Measurements from ENCODE around the gene MYL7.

Gene MYL7

DNA sequence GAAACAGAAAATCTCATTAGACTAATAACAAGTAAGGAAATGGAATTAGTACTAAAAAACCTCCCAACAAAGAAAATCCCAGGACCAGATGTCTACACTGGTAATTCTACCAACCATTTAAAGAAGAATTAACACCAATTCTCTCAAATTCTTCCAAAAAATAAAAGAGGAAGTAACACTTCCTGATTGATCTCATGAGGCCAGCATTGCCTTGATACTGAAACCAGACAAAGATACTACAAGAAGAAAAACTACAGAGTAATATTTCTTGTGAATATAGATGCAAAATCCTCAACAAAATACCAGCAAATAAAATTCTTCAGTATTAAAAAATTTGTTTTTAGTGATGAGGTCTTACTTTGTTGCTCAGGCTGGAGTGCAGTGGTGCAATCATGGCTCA lies 26.8 kb upstream of the MYL7 start:
- no peak for DNase-seq

DNA sequence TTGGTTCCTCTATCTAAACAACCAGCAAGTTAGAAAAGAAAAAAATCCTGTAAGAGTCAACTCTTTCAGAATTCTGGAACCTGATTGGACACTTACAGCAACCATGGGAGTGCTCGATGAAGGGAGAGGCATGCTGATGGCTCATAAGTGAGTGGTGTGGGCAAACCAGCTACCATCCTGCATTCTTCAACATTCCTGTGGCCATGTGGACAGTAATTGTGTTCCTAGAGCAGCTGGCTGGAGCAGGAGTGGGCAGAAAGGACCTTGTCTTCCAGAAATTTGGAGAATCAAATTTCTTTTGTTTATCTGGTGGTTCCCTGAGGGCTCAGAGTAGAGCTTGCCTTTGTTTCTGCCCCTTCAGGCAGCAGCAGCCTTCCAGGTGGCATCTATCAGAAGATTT lies 22.5 kb upstream of the MYL7 start:
- no peak for DNase-seq

DNA sequence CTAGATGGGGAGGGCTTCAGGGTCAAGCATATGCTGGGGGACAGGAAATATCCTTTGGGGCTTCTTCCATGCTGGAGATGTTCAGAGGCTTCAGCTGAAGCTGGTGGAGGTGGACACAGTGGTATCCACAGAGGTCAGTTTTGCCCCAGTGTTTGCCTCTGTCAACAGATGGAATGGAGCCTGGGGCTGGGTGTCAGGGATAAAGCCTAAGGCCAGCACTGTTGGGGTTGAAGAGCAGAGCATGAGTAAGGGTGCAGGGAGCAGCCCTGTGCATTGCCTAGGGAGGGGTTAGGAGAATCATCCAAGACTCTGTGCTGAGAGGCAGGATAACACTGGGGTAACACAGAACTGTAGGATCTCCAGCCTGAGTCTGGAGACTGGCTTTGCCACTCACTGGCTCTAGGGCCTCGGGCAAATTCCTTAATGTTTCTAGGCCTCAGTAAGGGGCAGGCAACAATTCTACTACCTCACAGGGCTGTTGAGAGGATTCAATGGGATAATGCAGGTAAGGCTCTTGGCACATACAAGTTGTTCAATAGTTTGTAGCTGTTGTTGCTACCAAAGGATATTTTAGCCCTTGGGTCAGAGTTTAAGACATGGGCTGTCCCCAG lies 21.8 kb upstream of the MYL7 start:
- no peak for DNase-seq

DNA sequence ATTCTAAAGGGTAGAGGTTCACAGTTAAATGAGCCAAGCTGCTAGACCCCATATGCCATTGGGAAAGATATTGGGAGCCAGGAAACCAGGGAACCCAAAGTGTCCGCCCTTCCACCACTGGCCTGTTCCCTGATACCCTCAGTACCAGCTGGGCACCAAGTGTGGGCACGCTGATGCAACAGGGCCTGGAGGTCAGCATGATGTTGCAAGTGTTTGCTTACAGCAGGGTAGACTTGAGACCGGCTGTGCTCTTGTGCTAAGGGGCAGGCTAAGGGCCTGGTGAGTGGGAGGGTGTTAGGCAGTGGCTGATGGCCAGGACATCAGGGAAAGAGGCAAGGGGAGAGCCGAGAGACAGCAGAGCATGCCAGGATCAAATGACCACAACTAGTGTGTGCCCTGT lies 21.0 kb upstream of the MYL7 start:
- no peak for DNase-seq

DNA sequence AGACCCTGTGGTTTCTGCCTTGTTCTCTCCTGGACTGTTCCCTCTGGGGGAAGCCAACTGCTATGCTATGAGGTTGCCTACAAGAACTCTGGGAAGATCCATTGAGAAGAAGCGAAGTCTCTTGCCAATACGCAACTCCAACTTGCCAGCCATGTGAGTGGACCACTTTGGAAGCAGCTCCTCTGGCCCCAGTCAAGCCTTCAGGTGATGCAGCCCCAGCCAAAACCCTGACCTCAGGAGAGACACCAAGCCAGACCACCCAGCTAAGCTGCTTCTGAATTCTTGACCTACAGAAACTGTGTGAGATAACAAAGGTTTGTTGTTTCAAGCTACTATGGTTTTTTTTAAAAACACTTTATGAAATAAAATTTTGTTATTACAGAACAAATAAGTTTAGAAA lies 20.2 kb upstream of the MYL7 start:
- no peak for DNase-seq

DNA sequence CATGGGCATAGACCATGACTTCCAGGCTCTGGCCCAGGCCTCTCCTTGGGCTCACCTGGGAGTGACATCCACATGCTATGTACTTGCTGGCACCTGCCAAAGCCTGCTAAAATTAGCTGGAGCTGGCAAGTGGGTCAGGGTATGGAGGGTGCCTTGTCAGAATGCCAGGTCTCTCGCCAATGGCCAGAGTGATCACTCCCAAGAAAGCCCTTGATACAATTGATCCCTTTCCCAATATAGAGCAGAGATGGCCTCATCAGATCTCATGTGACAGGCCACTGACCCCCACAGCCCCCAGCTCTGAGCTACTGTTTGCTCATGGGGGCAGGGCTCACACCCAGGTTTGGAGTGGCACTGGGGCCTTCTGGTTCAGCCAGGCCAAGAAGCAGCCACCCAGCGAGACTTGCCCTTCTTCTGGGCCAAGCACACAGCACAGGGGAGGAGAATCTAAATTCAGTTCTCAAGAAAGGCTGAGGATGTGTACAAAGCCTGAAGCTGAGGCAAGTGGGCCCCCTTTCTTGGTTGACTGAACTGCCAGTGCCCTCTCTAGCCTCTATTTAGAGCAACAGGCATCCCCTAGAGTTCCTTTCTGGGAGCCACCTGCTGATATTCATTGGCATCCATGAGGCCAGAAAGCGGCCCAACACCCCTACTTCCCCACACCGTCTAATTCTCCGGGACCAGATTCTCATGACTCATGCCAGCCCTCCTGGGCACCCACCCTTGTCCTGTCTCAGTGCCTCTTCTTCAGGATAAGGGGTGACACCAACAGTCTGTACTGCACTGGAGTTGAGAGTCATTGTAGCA lies 18.9 kb upstream of the MYL7 start:
- no peak for DNase-seq

DNA sequence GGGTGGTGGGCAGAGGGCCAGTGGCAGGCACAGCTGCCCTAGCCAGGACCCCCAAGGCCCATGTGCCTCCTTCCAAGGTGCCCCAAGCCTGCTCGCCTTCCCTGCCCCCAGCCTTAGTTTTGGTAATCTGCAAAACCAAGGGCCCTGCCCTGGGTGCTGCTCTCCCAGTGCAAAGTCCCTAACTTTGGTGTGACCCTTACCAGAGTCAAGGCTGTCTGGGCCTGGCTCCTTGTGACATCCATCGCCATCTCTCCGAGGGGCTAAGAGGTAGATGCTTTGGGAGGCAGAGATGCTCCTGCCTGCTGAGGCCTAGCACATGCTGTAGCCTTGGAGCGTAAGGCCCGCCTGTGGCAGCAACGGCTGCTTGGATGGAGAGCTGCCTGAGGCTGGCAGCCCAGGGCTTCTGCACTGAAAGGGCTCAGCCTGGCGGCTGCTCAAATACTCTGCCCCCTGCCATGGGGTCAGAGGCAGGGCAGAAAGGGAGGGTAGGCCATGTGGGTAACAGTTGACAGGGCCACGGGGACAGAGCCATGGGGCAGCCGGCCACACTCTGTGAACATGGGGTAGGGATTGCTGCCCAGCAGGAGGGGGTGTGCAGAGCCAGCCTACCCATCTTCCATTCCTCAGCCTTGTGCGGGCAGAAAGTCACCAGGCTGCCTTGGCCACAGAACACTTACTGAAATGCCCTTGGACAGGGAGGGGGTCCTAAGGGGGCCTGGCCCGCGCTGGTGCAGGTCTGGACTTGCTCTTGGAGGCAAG lies 17.9 kb upstream of the MYL7 start:
- DNase-seq, result no peak

DNA sequence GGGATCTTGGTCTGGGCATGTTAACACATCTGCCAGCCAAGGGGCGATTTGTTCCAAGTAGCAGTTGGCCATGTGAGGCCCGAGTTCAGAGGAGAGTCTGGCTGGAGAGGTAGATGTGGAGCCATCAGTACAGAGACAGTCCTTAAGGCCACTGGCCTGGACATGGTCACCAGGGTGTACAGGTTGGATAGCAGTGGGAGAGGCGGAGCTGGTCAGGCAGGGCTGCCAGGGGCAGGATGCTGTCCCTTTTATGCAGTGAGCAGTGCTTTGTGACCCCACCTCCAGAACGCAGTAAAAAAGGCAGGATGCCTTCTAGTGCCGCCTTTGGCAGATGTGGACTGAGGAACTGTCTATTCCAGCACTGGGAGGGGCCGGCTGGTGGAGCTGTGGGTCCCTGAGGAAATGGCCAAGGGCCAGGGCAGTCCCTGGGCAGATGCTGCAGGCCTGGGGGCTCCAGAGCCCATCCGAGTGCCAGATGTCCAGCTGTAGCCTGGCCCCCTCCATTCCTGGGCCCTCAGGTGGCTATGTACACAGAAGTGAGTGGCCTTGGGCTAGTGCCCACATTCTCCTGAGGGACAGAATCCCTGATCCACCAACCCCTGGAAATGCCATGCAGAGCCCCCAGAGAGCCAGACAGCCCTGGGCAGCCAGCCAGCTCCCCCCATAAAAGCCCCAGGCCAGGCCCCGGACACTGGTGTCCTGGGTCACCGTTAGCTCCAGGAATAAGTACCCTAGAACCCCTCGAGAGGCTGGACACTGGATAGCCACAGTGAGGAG lies 17.2 kb upstream of the MYL7 start:
- DNase-seq, result no peak

DNA sequence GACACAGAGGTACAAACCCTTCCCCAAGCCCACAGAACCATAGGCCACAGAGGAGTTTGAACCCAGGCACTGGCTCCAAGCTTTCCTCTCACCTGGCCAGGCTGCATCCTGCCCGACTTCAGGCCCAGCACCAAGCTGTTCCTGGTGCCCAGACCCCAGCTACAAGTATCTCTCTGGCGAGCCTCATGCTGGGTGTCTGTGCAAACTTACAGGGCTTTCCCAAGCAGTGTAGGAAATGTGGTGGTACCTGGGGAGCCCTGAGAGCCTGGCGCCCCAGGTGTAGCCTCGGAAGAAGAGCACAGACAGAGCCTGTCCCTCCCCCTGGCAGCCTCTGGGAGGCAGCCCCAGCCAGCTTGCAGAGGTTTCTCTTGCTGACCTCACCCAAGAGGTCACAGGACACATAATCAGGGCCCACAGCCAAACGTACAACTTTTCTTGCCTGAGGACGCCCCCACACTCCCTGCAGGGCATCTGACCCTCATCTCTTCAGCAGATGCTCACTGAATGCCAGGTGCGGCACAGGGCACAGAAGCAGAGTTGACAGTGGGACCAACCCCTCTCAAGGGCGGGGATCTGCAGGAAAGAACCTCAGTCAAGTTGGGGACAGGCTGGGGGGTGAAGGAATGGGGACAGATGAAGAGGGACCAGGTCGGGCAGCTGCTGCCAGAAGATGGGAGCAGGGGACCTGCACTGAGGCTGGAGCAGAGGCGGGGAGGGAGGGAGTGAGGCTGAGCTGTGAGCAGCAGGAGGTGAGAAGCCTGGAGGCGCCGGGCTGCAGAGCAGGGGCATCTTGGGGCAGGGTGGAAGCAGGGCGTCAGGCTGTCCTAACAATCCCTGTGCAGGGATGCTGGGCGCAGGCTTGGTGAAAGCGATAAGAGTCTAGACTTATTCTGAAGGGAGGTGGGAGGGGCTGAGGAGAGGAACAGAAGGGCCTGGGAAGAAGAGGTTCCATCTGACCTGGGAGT lies 16.3 kb upstream of the MYL7 start:
- DNase-seq, result no peak

DNA sequence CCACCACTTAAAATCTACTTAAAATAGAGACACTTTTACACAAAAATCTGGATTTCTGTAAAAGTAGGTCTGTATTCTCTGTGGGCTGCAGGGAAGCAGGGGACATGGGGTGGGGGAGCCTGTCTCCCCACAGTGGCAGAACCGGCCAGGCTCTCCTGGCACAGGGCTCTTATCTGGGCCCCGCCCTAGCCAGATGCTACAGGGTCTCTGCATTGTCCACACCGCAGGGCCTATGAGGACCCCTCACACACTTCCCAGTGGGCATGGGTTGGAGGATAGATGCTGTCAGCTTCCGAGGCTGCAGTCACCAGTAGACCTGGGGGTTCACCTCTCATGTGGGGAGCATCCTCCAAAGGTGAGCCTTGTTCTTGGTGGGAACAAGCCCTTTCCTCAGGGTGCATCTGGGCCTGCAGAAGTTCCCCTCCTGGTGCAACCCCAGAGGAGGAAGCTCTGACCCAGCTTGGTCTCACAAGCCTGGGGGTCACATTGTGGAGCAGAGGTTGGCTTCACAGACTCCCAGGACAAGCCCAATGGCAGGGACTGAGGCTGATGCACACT lies 15.4 kb upstream of the MYL7 start:
- DNase-seq, result no peak

DNA sequence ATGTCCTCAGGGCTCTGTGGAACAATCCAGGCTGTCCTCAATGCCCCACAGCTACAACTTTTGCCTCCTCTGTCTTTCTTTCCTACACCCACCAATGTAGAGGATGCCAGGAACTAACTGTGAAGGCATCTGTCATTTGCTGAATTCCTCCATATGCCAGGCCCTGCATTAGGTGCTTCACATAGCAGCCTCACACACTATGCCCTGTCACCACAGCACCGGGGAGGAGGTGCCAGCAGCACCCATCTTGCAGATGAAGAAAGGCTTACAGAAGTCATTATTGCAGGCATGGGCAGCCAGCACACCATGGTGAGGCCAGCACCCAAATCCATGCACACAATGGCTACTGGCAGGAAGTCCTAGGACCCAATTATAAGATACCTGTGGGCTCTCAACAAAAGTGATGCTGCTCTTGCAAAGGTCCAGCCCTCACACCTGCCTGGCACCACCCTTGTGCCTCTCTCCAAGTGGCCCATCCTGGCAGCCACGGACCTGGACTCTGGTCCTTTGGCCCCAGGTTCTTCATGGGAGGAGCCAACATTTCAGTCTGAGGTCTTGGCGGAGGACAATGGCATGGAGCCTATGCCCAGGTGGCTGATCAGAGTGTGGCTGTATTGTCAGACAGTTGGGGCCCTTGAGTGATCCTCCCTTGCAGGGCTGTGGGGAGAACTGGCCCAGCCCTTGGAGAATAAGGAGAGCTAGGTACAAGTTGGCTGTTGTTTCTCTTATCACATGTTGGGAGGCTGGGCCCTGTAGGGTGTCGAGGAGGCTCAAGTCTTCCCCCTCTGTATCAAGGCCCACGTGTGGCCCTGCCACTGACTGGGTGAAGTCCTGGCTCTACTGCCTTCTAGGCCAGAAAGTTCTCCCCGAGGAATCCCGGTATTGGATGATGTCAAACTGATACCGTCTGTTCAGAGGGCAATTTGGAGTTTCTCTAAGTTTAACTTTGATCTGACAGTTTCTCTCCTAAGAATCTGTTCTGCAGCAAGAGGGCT lies 14.4 kb upstream of the MYL7 start:
- DNase-seq, result no peak

DNA sequence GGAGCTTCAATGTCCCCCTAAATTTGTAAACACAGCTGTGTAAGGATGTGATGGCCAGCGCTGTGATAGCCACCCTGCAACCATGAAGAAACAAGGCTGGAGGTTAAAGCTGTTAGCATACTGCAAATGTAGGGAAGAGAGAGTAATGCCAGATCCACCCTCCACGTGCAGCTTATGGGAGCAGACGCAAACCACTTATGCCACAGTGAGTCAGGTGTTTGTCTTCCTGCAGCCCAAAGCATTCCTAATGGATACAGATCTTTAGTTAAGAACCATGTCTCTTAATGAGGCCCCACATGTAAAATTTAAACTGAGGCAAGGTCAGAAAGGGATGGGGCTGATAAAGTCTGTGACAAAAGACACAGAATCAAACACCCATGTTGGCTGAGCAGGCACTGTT lies 13.6 kb upstream of the MYL7 start:
- no peak for DNase-seq

DNA sequence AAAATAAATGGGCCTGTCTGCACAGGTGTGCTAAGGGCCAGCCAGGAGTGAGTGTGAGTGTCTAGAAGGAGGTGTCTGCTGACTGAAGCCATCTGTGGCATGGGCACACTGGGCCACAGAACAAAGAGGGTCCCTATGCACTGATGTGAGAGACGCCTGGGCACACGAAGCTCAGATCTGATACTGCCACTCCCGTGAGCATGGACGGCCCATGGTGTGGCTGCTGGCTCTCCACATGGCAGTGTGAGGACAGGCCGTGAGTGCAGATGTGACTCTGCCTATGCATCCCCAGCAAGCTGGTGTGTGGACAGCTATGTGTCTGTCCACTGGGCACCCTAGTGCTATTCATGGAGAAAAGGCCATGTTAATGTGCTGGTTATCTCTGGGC lies 12.8 kb upstream of the MYL7 start:
- no peak for DNase-seq

DNA sequence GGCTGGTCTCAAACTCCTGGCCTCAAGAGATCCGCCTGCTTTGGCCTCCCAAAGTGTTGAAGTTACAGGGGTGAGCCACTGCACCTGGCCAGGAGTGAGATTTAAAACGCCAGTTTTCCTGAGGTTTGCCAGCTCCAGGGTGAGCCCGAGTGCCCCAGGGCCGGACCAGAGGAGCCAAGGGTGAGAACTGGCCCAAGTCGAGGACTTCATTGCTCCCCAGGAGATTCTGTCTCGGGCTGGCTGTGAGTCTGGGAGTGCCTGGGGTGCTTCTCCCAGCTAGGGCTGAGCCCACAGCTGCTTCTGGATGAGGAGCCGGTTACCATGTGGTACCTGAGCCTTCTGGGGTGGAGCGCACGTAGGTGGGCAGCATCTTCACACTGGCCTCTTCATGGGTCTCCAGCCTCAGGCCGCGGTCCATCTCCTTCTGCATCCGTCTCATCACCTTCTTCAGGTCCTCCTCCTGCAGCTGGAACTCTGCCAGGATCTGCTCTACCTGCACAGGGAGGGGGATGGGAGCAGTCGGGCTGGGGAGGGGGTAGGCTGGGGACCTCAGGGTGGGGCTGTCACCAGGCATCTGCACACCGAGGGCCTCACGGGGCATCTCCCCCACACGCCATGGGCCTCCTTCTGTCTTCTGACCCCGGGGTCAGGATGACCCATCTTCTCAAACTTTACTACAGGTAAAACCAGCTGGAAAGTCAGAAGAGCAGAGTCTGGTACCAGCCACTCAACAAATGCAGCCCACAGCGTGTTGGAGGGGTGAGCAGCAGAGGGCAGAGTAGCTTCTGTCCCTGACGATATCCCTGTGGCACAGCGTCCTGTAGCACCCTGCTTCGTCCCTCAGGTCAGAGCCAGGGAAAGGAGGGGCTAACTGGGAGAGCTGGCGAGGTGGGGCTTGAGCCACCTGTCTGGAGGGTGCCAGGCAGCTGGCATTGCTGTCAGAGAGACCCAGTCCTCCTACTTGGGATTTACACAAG lies 12.1 kb upstream of the MYL7 start:
- DNase-seq, result no peak

DNA sequence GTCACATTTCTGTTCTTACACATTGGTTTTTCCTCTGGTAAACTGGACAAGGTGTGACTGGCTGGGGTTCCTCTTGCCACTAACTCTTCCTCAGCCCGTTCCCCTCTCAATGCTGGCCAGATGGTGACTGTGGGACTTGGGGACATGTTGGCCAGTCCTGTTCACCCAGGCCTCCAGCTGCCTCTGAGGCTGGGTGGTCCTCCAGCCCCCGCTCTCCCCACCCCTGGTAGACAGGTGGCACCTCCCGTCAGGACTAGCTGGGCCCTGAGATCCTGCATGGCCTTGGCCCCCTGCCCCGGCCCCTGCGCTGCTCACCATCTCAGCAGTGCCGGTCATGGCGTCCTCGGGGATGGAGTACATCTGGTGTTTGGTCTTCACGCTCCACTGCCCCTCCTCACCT lies 10.8 kb upstream of the MYL7 start:
- DNase-seq, result no peak

DNA sequence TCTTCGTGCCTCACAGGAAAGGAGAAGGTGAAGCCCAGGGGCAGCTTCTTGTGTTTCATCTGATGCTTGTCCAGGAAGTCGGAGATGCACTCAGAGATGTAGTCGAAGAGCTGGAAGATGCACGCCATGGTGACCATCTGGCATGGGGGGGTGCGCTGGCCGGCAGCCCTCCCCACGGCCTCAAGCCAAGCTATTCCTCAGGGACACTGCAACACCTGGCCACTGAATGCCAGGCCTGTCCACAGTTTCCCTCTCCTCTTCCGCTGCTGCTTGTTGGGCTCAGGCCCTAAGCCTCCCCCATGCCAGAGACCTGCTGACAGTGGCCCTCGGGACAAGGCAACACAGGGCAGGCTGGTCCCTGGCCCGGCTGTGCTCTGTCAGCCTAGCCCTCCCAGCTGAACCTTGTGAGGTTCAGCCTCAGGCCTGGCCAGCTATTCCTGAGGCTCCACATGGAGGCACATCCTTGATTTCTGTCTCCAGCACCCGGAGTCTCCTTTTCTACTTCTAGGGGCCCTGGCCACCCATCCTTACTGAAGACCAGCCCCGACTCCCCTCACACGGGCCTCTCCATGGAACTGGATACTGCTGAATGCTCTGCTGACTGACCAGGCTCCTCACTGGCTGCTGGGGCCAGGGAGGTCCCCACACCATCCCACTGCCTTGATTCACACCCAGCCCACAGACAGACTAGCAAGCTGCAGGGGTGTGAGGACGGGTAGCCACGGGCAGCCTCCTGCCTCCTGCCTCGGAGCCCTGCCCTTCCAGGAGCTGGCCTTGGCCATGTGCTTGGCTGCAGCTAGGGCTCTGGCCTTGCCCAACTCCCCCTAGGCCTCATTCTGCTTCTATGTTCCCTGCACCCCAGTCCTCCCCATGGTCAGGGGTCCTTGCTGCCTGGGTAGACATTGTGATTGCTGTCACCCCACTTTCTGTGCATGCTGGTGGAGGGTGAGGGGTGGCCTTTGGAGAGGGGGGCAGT lies 10.1 kb upstream of the MYL7 start:
- DNase-seq, result no peak

DNA sequence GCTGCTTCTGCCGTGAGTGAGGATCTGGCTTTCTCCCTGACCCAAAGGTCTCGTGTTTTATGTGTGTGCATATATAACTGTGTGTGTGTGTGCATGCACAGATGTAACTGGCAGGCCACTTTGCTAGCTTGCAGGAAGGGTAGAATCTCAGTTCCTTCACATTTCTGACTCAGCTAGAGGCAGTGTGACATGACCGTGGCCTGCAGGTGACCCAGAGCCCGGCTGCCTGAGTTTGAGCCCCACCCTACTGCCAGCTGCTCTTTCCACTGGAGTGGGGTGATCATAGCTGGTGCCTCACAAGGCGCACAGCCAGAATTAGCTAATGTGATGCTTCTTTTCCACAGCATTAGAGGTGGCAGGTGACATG lies 9.3 kb upstream of the MYL7 start:
- no peak for DNase-seq
